Smooth muscle cell of the brain vasculature (primary cell): ENCODE data around the gene ITGAV.

Experiments used
- DNase-seq: peaks from one replicate; pipeline ENCODE4 v3.0.0-alpha.2; 2012; ENCODE audit warnings: low read depth, low spot score

ITGAV gene

GRCh38 chr2:186612555-186613440 lies 22.9 kb downstream of the ITGAV start:
- no peak for DNase-seq

GRCh38 chr2:186614373-186614772 lies 24.5 kb downstream of the ITGAV start:
- no peak for DNase-seq

- DNase-seq: no peak
These were observed 27.3 kb downstream of the ITGAV start for GRCh38 chr2:186617148-186617547.

DNA sequence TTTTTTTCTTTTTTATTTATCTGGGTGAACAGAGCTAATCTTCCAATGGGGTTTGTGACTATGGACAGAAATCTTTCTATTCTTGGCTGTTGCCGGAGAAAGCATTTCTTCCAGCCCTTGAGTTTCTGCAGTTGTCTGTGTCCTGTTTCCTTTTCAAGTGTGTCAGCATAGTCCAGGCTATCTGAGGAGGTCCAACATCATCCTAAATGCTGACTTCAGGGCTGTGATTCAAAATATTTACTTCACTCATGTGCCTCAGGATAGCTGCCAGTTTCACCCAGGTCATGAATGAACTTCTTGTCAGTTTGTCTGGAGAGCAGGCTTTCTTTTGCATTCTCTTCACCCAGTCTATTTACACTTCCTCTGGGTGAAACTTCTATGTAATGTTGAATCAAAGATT lies 27.9 kb downstream of the ITGAV start:
- no peak for DNase-seq

DNA sequence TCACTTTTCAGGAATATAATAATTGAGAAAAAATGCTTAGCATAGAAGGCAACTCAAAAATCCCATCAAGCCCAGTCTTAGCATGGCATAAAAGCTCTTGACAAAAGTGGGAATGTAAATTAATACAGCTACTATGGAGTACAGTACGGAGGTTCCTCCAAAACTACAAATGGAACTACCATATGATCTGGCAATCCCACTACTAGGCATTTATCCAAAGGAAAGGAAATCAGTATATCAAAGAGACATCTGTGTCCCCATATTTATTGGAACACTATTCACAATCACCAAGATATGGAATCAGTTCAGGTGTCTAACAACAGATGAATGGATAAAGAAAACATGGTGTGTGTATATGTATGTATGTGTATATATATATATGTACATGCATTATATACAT lies 28.8 kb downstream of the ITGAV start:
- DNase-seq: no peak

DNA sequence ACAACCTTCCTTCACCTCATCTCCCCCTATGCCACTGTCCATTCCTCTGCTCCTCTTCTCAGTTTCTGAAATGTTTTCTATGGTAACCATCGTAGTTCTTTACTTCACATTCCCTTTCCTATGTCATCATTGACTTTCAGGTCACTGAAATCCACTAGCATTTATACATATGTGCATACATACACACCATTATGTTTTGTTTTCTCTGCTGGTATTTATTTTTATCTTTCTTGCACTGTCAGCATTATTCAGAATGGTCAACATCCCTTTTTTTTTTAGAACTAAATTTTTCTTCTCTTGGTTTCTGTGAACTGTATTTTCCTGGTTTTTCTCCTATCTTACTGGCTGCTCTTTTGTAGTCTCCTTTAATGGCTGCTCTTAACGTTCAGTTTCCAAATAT lies 33.2 kb downstream of the ITGAV start:
- DNase-seq: no peak

DNA sequence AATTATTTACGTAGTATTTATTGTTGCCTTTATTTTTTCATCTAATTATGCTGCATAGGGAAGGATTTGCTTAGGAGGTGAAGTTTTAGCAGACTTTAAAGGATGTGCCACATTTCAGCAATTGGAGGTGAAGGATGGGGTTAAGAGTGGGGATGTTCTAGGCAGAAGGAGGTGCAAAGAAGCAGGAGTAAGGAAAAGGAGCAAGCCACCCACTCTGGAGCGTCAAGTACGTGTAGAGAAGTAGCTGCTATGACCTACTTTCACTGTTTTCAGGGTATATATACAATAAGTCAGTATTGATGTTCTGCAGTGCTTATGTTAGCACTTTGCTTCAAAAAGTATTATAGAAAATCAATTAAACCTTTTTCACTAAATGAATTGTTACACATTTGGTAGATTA lies 34.4 kb downstream of the ITGAV start:
- no peak for DNase-seq

DNA sequence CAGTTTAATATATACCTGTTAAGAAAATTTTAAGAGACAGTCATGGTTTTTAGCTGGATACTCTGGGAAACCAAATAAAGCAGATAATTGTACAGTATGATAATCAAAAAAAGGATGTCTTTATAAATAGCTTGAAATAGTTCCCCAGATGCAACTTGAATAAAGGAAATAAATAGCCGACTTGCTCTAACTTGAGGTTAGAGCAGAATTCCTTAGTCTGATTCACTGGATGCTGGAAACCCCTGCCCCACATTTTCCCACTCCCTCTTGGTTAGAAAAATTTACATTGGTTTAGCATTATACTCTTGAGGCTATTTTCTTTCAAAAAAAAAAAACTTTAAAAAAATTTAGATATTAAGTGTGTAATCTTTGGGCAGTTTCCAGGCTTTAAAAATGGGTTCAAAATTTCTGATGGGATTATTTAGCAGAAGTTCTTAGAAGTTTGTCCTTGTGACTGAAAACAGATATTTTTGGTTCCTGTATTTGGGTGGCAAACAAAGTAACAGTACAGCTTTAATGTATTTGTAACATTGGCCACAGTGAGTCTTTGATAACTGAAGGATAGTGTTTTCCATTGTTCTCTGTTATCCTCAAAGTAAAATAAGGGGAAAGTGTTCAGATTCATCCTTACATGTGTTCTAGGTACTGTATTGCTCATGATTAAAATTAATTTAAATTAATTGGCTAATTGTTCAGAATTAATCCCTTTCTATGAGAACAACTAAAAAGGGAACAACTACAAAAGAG lies 39.6 kb downstream of the ITGAV start:
- no peak for DNase-seq

DNA sequence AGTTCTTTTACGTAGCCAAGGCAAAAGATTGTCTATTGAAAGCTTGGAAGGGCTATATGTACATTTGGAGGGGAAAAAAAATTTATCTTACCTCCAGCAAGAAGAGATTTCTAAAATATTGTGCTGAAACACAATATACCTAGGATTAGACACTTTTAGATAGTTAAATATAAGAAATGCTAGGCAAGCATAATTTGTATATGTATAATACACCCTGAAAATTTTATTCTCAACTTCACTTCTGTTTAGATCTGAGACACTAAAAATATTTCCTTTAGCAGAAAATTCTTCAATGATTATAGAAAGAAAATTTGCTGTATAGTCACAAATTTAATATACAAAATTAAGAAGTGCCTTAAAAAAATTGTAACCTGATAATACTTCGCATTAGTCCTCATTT lies 42.6 kb downstream of the ITGAV start:
- no peak for DNase-seq

DNA sequence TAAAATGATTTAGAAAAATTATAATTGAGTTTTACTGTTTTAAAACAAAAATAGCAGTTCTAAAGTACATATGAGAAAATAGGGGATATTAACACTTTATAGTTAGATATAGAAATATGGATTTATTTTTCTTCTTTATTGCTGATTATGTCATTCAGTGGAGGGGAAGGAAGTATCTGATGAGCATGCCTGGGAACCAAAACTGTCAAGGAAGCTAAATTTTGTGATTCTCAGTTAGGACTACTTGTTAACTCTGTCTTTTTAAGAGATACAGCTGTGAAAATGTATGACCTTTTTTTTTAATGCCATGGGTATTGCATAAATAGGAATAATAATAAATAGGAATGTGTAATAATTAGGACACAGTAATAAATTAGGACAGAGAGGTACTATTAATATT lies 44.8 kb downstream of the ITGAV start:
- no peak for DNase-seq

DNA sequence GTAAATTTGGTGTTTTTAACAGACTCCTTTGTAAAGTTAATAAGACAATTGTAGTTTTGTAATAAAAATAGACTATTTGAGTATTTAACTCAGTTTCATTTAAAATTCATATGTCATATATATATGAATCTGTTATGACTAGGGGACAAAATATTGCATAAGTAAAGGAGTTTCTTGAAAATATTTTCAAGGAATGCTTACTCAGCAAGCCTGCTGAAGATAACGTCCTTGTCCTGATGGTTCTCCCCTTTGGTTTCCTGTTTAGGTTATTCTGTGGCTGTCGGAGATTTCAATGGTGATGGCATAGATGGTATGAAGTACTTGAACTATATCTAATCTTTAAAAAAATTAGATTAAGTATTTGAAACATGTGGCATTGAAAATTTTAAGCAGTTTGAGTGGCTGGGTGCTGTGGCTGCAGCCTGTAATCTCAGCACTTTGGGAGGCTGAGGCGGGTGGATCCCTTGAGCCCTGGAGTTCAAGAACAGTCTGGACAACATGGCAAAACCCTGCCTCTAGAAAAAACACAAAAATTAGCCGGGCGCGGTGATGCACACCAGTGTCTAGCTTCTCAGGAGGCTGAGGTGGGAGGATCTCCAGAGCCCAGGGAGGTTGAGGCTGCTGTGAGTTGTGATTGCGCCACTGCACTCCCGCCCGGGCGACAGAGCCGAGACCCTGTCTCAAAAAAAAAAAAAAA lies 47.1 kb downstream of the ITGAV start:
- DNase-seq: no peak

- no peak for DNase-seq
These were observed 47.6 kb downstream of the ITGAV start for GRCh38 chr2:186637497-186637800.

DNA sequence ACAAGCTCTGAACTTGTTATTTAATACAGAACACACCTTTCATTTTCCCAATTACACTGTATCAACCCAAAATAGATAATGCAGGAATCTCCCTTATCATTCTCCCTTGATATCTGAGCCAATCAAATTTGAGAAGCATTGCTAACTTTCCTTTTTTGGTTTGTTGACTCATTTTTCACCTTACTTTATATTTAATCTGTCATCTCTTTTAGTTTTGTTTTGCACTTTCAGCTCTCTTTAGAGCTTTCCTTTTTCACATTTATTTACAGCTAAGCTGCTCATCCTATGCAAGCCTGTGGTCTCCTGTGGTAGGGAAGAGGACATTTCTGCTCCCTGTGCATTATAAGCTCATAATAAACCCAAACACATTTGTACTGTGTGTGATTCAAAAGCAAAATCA lies 50.1 kb downstream of the ITGAV start:
- no peak for DNase-seq

DNA sequence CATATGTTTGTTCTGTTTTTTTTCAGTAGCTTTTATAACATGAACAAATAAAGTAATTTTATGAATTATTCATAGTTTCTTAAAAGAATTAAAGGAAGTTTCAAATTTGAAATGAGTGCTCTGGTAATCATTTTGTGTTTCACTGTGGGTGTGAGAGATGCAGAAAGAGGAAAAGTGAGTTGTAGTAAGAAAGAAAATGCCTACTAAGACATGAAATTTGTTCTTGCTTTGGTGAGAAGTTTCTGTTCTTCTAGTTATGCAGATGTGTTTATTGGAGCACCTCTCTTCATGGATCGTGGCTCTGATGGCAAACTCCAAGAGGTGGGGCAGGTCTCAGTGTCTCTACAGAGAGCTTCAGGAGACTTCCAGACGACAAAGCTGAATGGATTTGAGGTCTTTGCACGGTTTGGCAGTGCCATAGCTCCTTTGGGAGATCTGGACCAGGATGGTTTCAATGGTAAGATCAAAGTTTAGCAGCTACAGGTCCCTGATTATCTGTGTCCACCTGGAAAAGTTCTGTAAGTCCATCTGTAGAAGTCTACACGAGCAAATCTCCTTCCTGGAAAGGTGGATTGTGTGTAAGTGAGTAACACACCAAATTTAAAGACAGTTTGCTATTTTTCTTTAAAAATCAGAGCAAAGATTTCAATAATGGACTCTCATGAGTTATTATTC lies 51.4 kb downstream of the ITGAV start:
- DNase-seq: no peak

GRCh38 chr2:186641807-186642321 lies 52.0 kb downstream of the ITGAV start:
- DNase-seq: peak; percentile 39

DNA sequence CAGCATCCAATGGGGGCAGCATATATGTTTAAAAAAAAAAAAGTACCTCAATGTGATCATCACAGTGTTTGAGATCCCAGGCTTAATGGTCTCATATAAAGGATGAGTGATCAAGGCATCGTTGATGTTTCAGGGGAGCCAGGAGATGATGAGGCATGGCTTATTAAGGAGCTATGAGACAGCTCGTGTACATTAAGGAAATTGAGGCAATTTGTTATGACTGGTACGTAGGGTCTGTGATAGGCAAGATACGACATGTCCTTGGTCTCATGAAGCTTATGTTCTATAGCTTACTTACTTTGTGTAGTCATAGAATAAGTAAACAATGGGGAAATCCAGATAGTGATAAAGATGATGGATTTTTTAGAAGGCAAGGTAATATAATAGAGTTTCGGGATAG lies 54.9 kb downstream of the ITGAV start:
- DNase-seq: no peak

DNA sequence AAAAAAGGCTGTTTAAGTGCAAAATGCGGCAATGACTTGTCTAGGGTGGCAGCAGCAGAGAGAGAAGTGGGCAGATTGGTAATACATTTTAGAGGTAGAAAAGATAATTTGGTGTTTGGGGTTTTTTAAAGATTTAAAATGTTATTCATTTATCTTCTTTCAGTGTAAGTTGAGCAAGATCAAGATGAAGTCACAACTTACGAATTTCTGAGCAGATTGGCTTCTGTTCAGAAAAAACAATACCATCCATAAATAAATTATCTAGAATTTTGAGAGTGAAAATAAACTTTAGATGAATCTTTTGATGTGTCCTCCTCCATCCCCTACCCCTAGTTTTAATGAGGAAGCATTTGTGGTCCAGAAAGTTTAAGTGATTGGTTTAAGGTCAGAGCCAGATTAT lies 56.1 kb downstream of the ITGAV start:
- no peak for DNase-seq

DNA sequence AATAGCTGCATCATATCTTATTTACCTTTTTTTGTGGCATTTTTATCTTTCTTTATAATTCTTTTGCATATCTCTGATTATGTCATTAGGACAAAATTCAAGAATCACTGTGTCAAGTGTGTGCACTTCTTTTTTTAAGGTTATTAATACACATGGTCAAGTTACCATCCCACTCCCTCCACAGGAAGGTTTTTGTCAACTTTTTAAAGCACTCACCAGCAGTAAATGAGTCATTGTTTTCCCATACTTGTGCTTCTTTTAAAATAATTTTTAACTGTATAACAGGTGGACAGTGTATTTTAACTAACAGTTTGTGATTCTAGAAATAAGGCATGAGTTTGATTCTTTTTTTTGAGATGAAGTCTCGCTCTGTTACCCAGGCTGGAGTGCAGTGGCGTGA lies 58.3 kb downstream of the ITGAV start:
- DNase-seq: no peak

DNA sequence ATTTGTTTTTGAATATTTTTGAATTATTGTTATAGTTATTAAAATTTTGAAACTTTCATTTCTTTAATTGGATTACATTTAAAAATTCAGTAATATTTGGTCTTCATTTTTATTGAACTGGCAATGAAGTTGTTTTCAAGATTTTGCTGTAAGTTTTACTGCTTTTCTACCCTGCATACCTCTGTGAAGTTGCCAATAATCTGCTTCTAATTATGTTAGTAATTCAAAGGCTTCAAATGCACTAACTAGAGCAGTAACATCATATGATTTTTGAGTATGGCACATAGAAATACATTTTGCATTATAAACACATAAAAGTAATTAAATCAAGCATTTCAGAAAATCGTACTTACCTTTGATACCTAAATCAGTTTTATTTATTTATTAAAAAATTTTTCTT lies 63.7 kb downstream of the ITGAV start:
- DNase-seq: no peak

DNA sequence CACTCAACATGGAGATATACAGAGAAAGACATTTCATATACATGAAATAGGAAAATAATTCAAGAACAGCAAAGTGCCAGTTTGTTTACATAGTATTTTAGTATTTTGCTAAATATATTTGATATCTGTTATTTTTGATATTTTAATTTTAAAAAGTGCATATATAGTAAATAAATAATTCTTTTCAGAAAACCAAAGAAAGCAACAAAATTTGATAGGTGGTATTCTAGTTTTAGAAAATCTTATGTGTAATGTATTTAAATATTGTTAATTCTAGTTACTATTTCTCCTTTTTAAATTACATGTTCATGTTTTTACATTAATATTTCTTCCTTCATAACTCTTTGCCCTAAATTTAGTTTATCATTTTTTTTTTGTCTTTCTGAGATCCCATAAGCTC lies 69.5 kb downstream of the ITGAV start:
- no peak for DNase-seq

DNA sequence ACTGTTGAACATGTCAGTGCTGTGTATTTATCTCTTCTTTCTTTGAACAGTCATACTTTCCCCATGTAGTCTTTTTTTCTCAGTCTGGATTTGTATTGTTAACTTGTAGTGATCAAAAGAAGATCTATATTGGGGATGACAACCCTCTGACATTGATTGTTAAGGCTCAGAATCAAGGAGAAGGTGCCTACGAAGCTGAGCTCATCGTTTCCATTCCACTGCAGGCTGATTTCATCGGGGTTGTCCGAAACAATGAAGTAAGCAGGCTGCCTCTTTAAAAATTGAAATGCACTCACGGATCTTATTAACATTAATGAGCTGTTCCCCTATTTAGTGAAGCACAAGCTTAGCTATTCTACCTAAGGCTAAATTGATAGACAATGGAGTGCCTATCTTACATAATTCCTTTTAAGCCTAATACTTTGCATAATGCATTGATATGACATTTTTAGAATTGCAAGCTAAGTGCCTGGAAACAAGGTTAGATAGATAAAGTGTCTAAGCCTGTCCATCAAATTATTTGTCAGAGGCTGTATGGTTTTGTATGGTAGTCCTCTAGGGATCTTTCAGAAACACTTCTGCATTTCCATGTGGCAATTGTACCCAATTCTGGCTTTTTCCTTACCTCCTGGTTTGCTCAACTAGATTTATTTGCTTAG lies 74.7 kb downstream of the ITGAV start:
- DNase-seq: no peak
